Spleen (tissue), 7 donors: ENCODE results near the gene DOCK10.

ENCODE experiments used
- POLR2A ChIP-seq, 3 donors: fragments of 450-650 bp; IDR thresholded peaks; one replicate each; pipeline ENCODE4 v1.5.1; 2017; ENCODE audit warnings: antibody characterized with exemption in 3 of 3, mild to moderate bottlenecking in 1 of 3
- POLR2AphosphoS5 ChIP-seq, 3 donors: sonication (generic); formaldehyde crosslinking; IDR thresholded peaks; one replicate each; pipeline ENCODE4 v1.5.1; 2017; ENCODE audit warnings: antibody characterized with exemption in 3 of 3
- TF ChIP-seq, protein P1 (sequence below), 11 experiments: fragments of 200-600 bp in 7 of 11; fragments of 450-650 bp in 4 of 11; sonication (generic) in 4 of 11; IDR thresholded peaks in 8 of 11; conservative IDR thresholded peaks in 3 of 11; 1 replicate in 7 of 11; 2 replicates in 4 of 11; pipeline versions ENCODE4 v1.4.0 to v1.8.0; 2016 to 2021; ENCODE audit warnings: antibody characterized with exemption in 11 of 11, inconsistent platforms in 4 of 11, mild to moderate bottlenecking in 1 of 11
- donor health status: DM: no; HTN: no; CAD: no; lungs with moderate emphysema.
- donor health status: DM: no; HTN: no; CAD: no.
- donor health status: DM: no; HTN: no; CAD: no.

DNA sequence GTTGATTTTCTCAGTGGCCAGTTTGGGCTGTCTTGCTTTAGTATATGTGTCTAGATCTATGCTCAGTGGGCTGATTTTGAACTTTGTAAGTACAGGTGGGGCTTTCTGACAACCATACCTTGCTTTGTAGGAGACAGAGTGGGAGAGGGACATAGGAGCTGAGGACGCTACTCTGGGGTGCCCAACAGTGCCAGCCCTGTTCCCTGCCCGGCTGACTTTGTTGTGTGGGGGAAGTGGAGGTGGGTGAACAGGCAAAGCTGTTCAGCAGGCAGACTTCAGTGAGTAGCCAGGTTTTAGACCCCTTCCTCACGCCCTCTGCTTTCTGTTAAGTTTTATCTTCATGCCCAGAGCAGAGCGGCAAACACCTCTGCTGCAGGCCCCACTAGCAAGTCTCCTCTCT, 44.2 kb upstream of the DOCK10 start:
- TF ChIP-seq POLR2A (IDR thresholded peaks at IDR 0.05): no peak
- TF ChIP-seq, protein P1, sequence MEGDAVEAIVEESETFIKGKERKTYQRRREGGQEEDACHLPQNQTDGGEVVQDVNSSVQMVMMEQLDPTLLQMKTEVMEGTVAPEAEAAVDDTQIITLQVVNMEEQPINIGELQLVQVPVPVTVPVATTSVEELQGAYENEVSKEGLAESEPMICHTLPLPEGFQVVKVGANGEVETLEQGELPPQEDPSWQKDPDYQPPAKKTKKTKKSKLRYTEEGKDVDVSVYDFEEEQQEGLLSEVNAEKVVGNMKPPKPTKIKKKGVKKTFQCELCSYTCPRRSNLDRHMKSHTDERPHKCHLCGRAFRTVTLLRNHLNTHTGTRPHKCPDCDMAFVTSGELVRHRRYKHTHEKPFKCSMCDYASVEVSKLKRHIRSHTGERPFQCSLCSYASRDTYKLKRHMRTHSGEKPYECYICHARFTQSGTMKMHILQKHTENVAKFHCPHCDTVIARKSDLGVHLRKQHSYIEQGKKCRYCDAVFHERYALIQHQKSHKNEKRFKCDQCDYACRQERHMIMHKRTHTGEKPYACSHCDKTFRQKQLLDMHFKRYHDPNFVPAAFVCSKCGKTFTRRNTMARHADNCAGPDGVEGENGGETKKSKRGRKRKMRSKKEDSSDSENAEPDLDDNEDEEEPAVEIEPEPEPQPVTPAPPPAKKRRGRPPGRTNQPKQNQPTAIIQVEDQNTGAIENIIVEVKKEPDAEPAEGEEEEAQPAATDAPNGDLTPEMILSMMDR (IDR thresholded peaks at IDR 0.05 in 8 of 11, conservative IDR thresholded peaks at IDR 0.05 in 3 of 11): no peak
- TF ChIP-seq POLR2AphosphoS5 (IDR thresholded peaks at IDR 0.05): no peak
